Stomach smooth muscle (tissue), 2 donors: ENCODE results near the gene KAT6B.
A peak's percentile ranks its signal among the peaks of the same experiment; 100 is the strongest.

ENCODE experiments used
- H3K27ac ChIP-seq: one replicate; pipeline ENCODE4 v1.7.0; 2013; ENCODE audit warnings: mild to moderate bottlenecking, low read length, inconsistent platforms
- H3K27me3 ChIP-seq, 2 donors: one replicate each; pipeline ENCODE4 v1.7.0; 2013; ENCODE audit warnings: low read length in 2 of 2; ENCODE audit not compliant: insufficient read depth in 2 of 2, control insufficient read depth in 1 of 2
- H3K36me3 ChIP-seq, 2 donors: one replicate each; pipeline ENCODE4 v1.7.0; 2013; ENCODE audit warnings: low read length in 2 of 2; ENCODE audit not compliant: control insufficient read depth in 2 of 2, insufficient read depth in 2 of 2
- H3K4me1 ChIP-seq: one replicate; pipeline ENCODE4 v1.7.0; 2013; ENCODE audit warnings: low read length; ENCODE audit not compliant: control insufficient read depth, insufficient read depth
- H3K4me3 ChIP-seq, 2 donors: one replicate each; pipeline ENCODE4 v1.7.0; 2013; ENCODE audit warnings: low read length in 2 of 2
- H3K9ac ChIP-seq, 2 donors: one replicate each; pipeline ENCODE4 v1.7.0; 2013; ENCODE audit warnings: low read length in 2 of 2, mild to moderate bottlenecking in 1 of 2
- H3K9me3 ChIP-seq, 2 donors: one replicate each; pipeline ENCODE4 v1.7.0; 2013; ENCODE audit warnings: low read length in 2 of 2; ENCODE audit not compliant: control insufficient read depth in 2 of 2
- donor health status: healthy.
- donor health status: Pancreatic carcinoma.

The KAT6B gene

DNA sequence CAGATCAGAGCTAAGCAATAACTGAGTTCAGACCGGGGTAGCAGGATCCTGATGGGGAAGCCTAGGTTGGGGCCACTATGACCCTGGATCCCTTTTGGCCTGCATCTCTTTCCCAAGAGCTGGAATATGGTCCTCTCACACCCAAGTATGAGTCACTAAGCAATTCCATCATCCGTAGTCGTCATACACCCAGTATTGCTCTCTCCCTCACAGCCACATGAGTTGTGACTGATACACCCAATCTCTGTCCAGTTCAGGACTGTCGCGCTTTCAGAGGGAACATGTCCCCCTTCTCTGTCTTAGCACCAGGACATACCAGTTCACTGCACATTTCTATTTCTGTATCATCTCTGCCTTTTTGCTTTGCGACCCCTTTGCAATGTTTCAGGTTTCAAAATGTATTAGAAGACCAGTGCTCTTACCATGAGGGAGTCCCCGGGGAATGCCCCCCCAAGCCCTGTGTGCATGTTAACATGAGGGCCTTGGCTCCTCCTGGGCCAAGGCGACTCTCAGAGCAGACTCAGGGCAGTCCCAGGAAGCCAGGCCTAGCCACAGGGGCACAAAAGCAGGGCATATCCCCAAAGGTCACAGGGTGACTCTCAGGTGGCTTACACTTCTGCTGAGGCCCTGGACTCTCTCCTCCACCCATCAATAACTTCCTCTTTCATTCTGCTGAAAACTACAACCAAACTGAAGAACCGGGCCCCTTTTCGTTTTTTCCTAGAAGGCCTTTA lies 209.7 kb downstream of the KAT6B start:
- Histone ChIP-seq H3K27ac (no peak overlapping the region), H3K4me1 (peaks cover 6% of the 10 kb centered on the region), H3K27me3 (no peaks in the 10 kb centered on the region)

DNA sequence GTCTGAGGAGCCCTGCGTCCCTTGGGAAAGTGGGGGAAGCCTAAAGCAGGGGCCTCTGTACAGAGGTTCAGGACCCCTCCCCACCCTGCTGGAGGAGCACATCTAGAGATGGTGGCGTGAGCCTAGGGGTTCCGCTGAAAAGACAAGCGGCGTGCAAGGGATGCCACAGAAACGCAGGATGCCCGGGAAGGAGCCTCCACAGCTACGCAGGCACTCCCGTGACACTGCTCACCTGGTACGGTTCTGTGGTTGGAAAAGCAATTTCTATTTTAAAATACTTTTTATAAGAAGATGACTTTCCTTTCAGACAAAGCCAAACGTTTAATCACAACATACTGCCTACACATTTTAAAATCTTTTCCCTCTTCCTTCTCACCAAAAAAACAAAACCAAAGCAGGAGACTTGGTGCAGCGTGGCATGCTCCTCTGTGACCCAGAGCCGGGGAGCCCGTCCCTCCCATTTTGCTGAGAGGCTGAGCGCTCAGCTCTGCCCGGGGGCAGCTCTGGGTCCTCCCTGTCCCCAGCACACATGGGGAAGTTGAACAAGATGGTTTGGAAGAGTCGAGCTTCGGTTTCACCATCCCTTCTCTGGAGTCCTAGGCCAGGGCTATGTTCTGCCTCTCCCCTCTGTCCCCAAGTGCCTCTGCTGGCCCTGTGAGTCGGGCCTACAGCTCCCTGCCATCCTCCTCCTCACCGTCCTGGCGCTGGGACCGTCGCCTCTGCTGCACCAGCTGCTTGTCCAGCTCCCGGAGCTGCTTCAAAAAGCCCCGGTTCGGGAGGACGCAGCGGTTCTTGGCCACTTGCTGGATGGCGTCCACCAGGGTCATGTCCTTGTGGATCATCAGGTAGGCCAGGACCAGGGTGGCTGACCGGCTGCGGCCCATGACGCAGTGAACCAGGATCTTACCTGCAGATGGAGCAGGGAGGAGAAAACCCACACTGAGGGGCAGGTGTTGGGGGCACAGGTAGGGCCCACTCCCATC lies 211.1 kb downstream of the KAT6B start:
- no peak overlapping the region for H3K9ac ChIP-seq
- H3K27me3 ChIP-seq: no peaks in the 10 kb centered on the region
- peaks cover 0 to 2% of the 10 kb centered on the region in 2 donors for H3K36me3 ChIP-seq
- peaks cover 11% of the 10 kb centered on the region for H3K4me1 ChIP-seq
- no peaks in the 10 kb centered on the region for H3K9me3 ChIP-seq
- no peak overlapping the region for H3K4me3 ChIP-seq
- H3K27ac ChIP-seq: no peak overlapping the region

More for the DNA sequence above, 209.7 kb downstream of the KAT6B start:
- Histone ChIP-seq H3K9ac (no peak overlapping the region), H3K4me3 (no peak overlapping the region), H3K9me3 (no peaks in the 10 kb centered on the region), H3K36me3 (peaks cover 0 to 2% of the 10 kb centered on the region in 2 donors)

DNA sequence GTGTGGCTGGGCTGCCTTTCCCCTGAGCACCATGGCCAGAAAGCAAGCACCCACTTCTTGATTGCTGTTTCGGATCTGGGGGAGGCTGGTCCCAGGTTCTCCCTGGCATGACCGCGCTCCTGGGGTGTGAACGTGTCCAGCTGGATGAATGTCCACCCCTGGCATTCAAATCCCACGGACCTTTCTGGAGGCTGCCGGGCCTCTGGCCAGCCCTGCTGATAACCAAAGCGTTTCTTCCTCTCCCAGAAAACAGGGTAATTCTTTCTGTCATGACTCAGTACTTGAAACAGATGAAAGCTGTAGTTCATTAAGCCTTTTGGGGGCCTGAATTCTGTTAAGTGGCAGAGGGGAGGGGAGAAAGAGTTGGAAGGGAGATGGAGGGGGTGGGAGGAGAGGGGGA lies 211.9 kb downstream of the KAT6B start:
- H3K9me3 ChIP-seq: no peaks in the 10 kb centered on the region
- peaks cover 0 to 2% of the 10 kb centered on the region in 2 donors for H3K36me3 ChIP-seq
- no peaks in the 10 kb centered on the region for H3K27me3 ChIP-seq
- no peak overlapping the region for H3K9ac ChIP-seq
- H3K4me1 ChIP-seq: peaks cover 18% of the 10 kb centered on the region
- no peak overlapping the region for H3K27ac ChIP-seq
- H3K4me3 ChIP-seq: no peak overlapping the region

DNA sequence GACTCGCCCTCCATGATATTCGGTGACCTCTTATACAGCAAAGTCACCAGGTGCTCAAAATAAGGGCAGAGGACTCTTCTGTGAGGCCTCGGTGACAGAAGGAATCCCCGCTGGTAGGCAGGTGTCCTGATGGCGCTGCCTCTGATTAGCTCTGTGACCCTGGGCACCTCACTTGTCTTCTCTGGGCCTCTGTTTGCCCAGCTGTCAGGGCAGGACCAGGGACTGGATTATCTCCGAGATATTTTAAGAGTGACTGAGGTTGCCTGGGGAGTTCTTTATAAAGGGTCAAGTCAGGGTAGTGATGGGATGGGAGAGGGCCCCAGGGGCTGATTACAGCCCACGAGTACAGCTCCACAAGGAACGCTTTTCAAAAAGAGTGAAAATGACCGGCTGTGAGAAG lies 214.2 kb downstream of the KAT6B start:
- no peaks in the 10 kb centered on the region for H3K36me3 ChIP-seq
- H3K4me1 ChIP-seq: peaks cover 18% of the 10 kb centered on the region
- no peak overlapping the region for H3K27ac ChIP-seq
- H3K9ac ChIP-seq: no peak overlapping the region
- H3K9me3 ChIP-seq: no peaks in the 10 kb centered on the region
- no peaks in the 10 kb centered on the region for H3K27me3 ChIP-seq
- H3K4me3 ChIP-seq: no peak overlapping the region

DNA sequence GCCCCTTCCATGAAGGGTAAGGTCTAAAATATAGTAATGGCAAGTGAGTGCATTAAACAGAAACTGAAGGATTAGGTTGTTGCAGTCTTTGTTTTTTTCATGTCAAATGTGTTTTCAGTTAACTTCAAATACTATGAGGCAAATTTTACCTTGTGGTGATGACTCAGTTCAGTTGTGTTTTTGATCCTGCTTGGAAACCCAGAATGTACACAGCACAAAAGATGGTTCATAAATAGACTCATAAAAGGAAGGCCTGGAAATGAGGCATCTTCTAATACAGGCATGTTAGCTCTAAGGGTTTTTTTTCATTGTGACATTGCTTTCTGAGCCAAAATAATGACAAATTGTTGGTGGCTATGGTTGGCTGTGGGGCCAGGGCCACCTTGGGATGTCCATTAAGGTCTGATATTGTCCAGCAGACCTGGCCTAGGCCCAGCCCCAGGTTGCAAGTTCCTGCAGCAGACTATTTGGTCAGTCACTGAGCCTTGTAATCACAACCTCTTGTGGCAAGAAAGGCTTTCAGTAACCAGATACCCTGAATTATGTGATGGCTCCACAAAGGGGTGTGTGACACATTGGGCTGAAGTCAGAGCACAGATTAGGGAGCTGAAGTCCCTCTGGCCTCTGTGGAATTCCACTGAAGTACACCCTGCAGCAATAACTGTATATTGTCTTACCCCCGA lies 216.0 kb downstream of the KAT6B start:
- no peak overlapping the region for H3K4me3 ChIP-seq
- H3K27me3 ChIP-seq: no peaks in the 10 kb centered on the region
- peaks cover 18% of the 10 kb centered on the region for H3K4me1 ChIP-seq
- peak overlapping the region in 1 of 2 donors; percentile 25 for H3K9ac ChIP-seq
- H3K36me3 ChIP-seq: no peaks in the 10 kb centered on the region
- H3K27ac ChIP-seq: peak overlapping the region; percentile 64
- no peaks in the 10 kb centered on the region for H3K9me3 ChIP-seq

DNA sequence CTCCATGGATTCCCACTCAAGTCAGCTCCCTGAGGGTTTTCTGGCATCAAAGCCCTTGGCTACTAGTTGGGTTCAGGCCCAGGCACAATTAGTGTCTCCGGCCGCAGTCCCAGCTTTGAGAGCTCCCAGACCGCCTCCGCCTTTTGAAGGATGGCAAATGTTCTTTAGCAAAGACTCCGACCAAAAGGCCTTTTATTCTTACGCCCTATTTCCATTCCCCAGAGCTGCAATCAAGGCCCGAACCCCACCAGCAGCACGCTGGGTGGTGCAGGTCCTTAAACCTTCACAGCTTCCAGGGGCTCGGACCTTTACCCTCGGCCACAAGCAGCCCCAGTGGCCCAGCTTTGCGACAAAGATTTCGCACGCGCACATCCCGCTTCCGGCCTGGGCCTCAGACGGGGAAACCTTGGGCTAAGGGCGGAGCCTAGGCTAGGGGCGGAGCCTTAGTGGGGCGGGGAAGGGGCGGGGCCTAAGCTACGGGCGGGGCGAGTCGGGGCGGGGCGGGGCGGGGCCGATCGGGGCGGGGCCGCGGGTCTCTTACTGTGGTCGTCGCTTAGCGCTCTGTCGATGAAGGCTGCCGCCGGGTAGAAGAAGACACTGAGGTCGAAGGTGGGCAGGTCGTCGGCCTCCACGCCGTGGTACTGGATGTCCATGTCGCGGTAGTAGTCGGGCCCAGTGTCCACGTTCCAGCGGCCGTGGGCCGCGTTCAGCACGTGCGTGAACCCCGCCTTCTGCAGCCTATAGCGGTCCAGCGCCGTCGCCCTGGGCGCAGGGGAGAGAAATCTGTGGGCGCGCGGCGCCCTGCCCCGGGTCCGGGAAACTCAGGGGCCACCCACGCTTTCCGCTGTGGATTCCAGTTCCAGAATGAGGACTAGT lies 217.1 kb downstream of the KAT6B start:
- peaks cover 18% of the 10 kb centered on the region for H3K4me1 ChIP-seq
- H3K36me3 ChIP-seq: no peaks in the 10 kb centered on the region
- no peaks in the 10 kb centered on the region for H3K27me3 ChIP-seq
- no peaks in the 10 kb centered on the region for H3K9me3 ChIP-seq
- H3K27ac ChIP-seq: peak overlapping the region; percentile 64
- H3K4me3 ChIP-seq: no peak overlapping the region
- no peak overlapping the region for H3K9ac ChIP-seq

DNA sequence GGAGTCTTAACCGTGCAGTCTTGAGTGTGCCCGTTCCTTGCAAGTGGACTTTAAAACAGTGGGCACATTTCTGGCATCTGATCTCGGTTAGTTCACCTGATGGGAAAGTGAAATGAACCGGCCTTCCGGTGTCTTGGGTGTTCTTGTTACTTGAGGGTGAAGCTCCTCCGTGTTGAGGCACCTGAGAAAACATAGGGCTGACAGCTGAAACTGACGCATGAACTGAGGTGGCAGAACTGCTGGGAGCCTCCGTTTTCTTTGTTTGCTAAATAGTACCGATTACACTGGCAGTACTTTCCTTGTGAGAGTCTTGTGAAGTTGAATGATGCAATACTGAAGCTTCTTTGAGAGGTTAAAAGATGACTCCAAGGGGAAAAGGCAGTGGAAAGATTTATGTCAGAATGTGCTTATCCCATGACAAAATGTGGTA lies 222.3 kb downstream of the KAT6B start:
- H3K9me3 ChIP-seq: no peaks in the 10 kb centered on the region
- no peaks in the 10 kb centered on the region for H3K4me1 ChIP-seq
- no peak overlapping the region for H3K9ac ChIP-seq
- H3K27ac ChIP-seq: no peak overlapping the region
- no peaks in the 10 kb centered on the region for H3K27me3 ChIP-seq
- no peaks in the 10 kb centered on the region for H3K36me3 ChIP-seq
- no peak overlapping the region for H3K4me3 ChIP-seq

DNA sequence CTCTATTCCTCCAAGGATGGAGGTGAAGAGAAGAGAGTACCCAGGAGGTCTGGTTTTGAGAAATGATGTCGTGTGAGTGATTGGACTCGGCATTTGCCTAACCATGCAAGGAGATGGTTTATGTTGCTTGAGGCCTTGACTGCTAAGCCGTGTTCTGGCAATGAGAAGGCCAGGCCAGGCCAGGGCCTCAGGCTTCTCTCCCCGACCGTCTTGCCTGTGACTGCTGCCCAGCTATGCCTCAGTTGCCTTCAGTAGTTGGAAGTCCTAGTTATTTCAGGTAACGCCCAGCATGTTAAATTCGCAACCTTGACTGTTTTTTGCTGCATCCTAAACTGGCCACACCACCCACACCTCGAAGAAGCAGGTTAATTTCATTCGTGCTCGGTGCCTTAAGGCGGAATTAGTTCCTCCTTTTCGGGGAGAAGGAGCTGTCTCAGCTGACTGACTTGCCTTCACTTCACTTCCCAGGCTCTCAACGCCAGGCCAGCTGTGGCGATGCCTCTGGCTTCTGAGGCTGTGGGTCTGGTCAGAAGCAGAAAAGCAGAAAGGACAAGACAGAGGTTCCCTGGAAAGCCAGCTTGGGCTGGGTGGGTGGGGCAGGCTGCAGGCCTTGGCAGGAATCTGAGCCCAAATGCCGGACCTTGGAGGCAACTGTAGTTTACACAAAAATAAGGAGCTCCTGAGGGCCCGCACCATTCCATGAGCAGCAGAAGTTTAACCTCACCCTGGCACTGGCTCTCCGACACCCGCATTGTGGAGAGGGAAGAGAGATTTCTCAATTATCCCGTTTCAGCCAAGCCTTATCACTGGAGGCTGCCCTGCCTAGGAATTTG lies 223.1 kb downstream of the KAT6B start:
- Histone ChIP-seq H3K9me3 (no peaks in the 10 kb centered on the region), H3K27me3 (no peaks in the 10 kb centered on the region)

DNA sequence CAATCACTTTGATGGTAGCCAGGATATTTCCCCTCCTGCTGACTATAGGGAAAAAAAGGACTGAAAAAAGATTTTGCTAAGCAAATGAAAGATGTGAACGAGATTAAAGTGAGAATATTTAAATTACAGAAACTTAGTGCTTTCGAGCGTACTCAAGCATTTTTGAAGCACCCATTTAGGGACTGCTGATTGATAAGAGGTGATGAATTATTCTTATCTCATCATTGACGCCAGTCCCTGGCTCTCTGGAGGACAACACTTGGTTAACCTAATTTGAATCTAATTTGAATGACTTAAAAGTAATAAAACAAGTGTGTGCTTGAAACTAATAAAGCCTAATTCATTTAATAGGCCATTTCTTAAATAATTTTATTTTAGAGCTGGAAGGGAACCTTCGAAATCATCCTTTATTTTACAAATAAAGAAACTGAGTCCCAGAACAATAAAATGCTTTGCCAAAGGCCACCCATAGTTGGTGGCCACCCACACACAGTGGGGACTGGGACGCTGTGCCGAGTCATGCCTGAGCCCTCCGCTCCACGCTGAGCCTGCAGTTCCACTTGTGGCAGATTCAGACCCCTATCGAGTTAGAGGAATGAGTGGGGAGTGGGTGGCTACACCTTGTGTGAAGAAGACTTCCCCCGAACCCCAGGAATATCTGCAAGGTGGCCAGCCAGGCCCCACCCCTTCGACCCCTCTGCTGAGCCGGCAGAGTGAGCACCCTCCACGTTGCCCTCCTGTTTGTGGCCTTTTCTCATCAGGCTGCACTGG lies 223.9 kb downstream of the KAT6B start:
- Histone ChIP-seq H3K9me3 (no peaks in the 10 kb centered on the region), H3K4me3 (no peak overlapping the region), H3K27ac (no peak overlapping the region), H3K27me3 (no peaks in the 10 kb centered on the region), H3K36me3 (no peaks in the 10 kb centered on the region), H3K9ac (no peak overlapping the region), H3K4me1 (no peaks in the 10 kb centered on the region)

More for the DNA sequence above, 223.1 kb downstream of the KAT6B start:
- H3K4me1 ChIP-seq: no peaks in the 10 kb centered on the region
- H3K4me3 ChIP-seq: no peak overlapping the region
- no peaks in the 10 kb centered on the region for H3K36me3 ChIP-seq
- H3K9ac ChIP-seq: no peak overlapping the region
- no peak overlapping the region for H3K27ac ChIP-seq
